Adrenal gland (tissue), 5 donors: ENCODE measurements around the gene TTLL11.

Experiments
- POLR2A ChIP-seq, 2 donors: fragments of 450-650 bp; IDR thresholded peaks; one replicate each; pipeline ENCODE4 v1.6.1; 2017; ENCODE audit warnings: antibody characterized with exemption in 2 of 2, mild to moderate bottlenecking in 2 of 2, moderate library complexity in 1 of 2
- TF ChIP-seq, protein P1 (sequence below), 6 experiments: fragments of 450-650 bp in 4 of 6; fragments of 200-600 bp in 2 of 6; sonication (generic) in 1 of 6; IDR thresholded peaks; 1 replicate in 5 of 6; 2 replicates in 1 of 6; pipeline versions ENCODE4 v1.5.1 to v1.8.0; 2016 to 2021; ENCODE audit warnings: antibody characterized with exemption in 6 of 6, mild to moderate bottlenecking in 2 of 6, moderate library complexity in 1 of 6
- donor health status: DM: no; HTN: no; CAD: no.

DNA sequence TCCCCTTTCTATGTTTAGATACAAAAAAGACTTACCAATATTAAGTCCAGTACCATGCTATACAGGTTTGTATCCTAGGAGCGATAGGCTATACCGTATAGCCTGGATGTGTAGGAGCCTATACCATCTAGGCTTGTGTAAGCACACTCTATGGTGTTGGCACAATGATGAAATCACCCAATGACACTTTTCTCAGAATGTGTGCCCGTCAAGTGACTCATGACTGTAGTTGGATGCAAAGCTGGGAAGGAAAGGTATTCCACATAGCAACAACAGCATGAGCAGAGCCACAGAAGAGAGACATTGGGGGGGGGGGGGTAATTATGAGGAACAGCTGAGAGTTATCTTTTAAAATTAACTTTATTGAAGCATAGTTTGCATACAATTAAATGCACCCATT, 63.2 kb downstream of the TTLL11 start:
- TF ChIP-seq POLR2A (IDR thresholded peaks at IDR 0.05) = no peak
- TF ChIP-seq, protein P1, sequence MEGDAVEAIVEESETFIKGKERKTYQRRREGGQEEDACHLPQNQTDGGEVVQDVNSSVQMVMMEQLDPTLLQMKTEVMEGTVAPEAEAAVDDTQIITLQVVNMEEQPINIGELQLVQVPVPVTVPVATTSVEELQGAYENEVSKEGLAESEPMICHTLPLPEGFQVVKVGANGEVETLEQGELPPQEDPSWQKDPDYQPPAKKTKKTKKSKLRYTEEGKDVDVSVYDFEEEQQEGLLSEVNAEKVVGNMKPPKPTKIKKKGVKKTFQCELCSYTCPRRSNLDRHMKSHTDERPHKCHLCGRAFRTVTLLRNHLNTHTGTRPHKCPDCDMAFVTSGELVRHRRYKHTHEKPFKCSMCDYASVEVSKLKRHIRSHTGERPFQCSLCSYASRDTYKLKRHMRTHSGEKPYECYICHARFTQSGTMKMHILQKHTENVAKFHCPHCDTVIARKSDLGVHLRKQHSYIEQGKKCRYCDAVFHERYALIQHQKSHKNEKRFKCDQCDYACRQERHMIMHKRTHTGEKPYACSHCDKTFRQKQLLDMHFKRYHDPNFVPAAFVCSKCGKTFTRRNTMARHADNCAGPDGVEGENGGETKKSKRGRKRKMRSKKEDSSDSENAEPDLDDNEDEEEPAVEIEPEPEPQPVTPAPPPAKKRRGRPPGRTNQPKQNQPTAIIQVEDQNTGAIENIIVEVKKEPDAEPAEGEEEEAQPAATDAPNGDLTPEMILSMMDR (IDR thresholded peaks at IDR 0.05) = no peak
